Liver (tissue), 9 donors: Measurements from ENCODE around the gene MAP6. TPM values are rescaled to one million over a fixed set of nuclear protein-coding genes. Genes with fewer than 3 reads are reported as not detected.

Experiments
- DNase-seq: peaks from one replicate; pipeline ENCODE4 v3.0.0-alpha.2; 2017; ENCODE audit warnings: low spot score
- H3K27ac ChIP-seq, 2 donors: one replicate each; pipeline ENCODE4 v1.7.0; 2013; ENCODE audit warnings: inconsistent platforms in 2 of 2, low read length in 2 of 2, control low read depth in 1 of 2, low read depth in 1 of 2, mild to moderate bottlenecking in 1 of 2
- H3K27me3 ChIP-seq, 4 donors: one replicate each; pipeline versions ENCODE4 v1.6.1 to v1.7.0; 2013; ENCODE audit warnings: low read length in 3 of 4, inconsistent platforms in 1 of 4, mild to moderate bottlenecking in 1 of 4, moderate library complexity in 1 of 4; ENCODE audit not compliant: control insufficient read depth in 4 of 4, insufficient read depth in 4 of 4
- H3K36me3 ChIP-seq, 4 donors: one replicate each; pipeline versions ENCODE4 v1.6.1 to v1.7.0; 2013; ENCODE audit warnings: low read length in 3 of 4, mild to moderate bottlenecking in 3 of 4, low read depth in 1 of 4, moderate library complexity in 1 of 4; ENCODE audit not compliant: control insufficient read depth in 4 of 4, insufficient read depth in 3 of 4
- H3K4me1 ChIP-seq, 4 donors: one replicate each; pipeline versions ENCODE4 v1.6.1 to v1.7.0; 2013; ENCODE audit warnings: low read length in 3 of 4, mild to moderate bottlenecking in 3 of 4, moderate library complexity in 1 of 4; ENCODE audit not compliant: control insufficient read depth in 4 of 4, insufficient read depth in 4 of 4
- H3K4me3 ChIP-seq, 3 donors: one replicate each; pipeline versions ENCODE4 v1.6.1 to v1.7.0; 2013; ENCODE audit warnings: low read length in 3 of 3, control low read depth in 1 of 3, low read depth in 1 of 3, mild to moderate bottlenecking in 1 of 3
- H3K9ac ChIP-seq, 2 donors: one replicate each; pipeline ENCODE4 v1.7.0; 2013; ENCODE audit warnings: low read length in 2 of 2, mild to moderate bottlenecking in 2 of 2, moderate library complexity in 2 of 2, control low read depth in 1 of 2, low read depth in 1 of 2
- H3K9me3 ChIP-seq, 4 donors: one replicate each; pipeline versions ENCODE4 v1.6.1 to v1.7.0; 2013; ENCODE audit warnings: low read length in 3 of 4; ENCODE audit not compliant: control insufficient read depth in 4 of 4
- ATF3 ChIP-seq: IDR thresholded peaks from 2 replicates; pipeline ENCODE4 v1.6.1; 2016; ENCODE audit warnings: antibody characterized with exemption
- CTCF ChIP-seq: fragments of 150-350 bp; IDR thresholded peaks from 2 replicates; pipeline ENCODE4 v1.5.1; 2017; ENCODE audit warnings: improper control_type of control experiment, low read depth, low read length; ENCODE audit not compliant: missing input control
- EGR1 ChIP-seq, 2 donors: IDR thresholded peaks; 2 replicates each; pipeline ENCODE4 v1.6.1; 2016 to 2018; ENCODE audit warnings: antibody characterized with exemption in 2 of 2, low read depth in 2 of 2
- FOXA1 ChIP-seq: IDR thresholded peaks from 2 replicates; pipeline ENCODE4 v1.6.1; 2016; ENCODE audit warnings: antibody characterized with exemption
- FOXA2 ChIP-seq: IDR thresholded peaks from 2 replicates; pipeline ENCODE4 v1.6.1; 2016; ENCODE audit warnings: antibody characterized with exemption
- GABPA ChIP-seq, 2 donors: IDR thresholded peaks in 1 of 2; conservative IDR thresholded peaks in 1 of 2; 2 replicates each; pipeline ENCODE4 v1.6.1; 2016; ENCODE audit warnings: antibody characterized with exemption in 2 of 2, mild to moderate bottlenecking in 1 of 2, moderate library complexity in 1 of 2
- HNF4A ChIP-seq, 2 donors: conservative IDR thresholded peaks; 2 replicates each; pipeline ENCODE4 v1.6.1; 2016; ENCODE audit warnings: antibody characterized with exemption in 2 of 2, mild to moderate bottlenecking in 2 of 2
- HNF4G ChIP-seq: IDR thresholded peaks from 2 replicates; pipeline ENCODE4 v1.6.1; 2016; ENCODE audit warnings: antibody characterized with exemption
- JUND ChIP-seq, 2 donors: IDR thresholded peaks; 2 replicates each; pipeline ENCODE4 v1.6.1; 2016; ENCODE audit warnings: antibody characterized with exemption in 2 of 2
- REST ChIP-seq: IDR thresholded peaks from 2 replicates; pipeline ENCODE4 v1.6.1; 2016; ENCODE audit warnings: antibody characterized with exemption, mild to moderate bottlenecking
- RXRA ChIP-seq, 2 donors: IDR thresholded peaks; 2 replicates each; pipeline ENCODE4 v1.6.1; 2017 to 2018; ENCODE audit warnings: antibody characterized with exemption in 2 of 2, mild to moderate bottlenecking in 1 of 2
- SP1 ChIP-seq: IDR thresholded peaks from 2 replicates; pipeline ENCODE4 v1.6.1; 2018; ENCODE audit warnings: antibody characterized with exemption, mild to moderate bottlenecking
- TAF1 ChIP-seq: conservative IDR thresholded peaks from 2 replicates; pipeline ENCODE4 v1.6.1; 2016; ENCODE audit warnings: antibody characterized with exemption, mild to moderate bottlenecking
- ZBTB33 ChIP-seq: IDR thresholded peaks from 2 replicates; pipeline ENCODE4 v1.6.1; 2016; ENCODE audit warnings: antibody characterized with exemption
- WGBS: extraction: QIAGEN DNeasy Blood & Tissue Kit; methylation state at CpG from one replicate; pipeline ENCODE4 v1.1.7; 2013; 5-methylcytosine and 5-hydroxymethylcytosine counted together
- polyA plus RNA-seq, 2 donors: library from polyadenylated mRNA; stranded (reverse) in 1 of 2; unstranded in 1 of 2; fragments of 200-250 nt in 1 of 2; fragments of >200 nt in 1 of 2; fragmentation: Nextera tagmentation in 1 of 2; extraction: Ambion mirVana in 1 of 2; gene quantifications; one replicate each; pipeline versions ENCODE4 v1.2.1 to v1.2.3, GENCODE V29; 2013 to 2015
- total RNA-seq, 2 donors: library from RNA; depleted of rRNA; stranded (reverse); fragments of >200 nt; gene quantifications; one replicate each; pipeline ENCODE4 v1.2.3, GENCODE V29; 2014
- donor health status: healthy.
- donor health status: healthy.
- donor health status: healthy.
- donor health status: healthy.
- donor health status: healthy.

The MAP6 gene
- total and polyA plus RNA-seq, 4 donors = 0.22 to 0.36 (median 0.24) TPM

- TF ChIP-seq SP1 = no peak
- no peak for TF ChIP-seq TAF1
- TF ChIP-seq ATF3 = no peak
- TF ChIP-seq GABPA (IDR thresholded peaks at IDR 0.05 in 1 of 2, conservative IDR thresholded peaks at IDR 0.05 in 1 of 2) = no peak
- no peak for TF ChIP-seq REST
- WGBS = 98% methylated on average over 1 of the region's 1 CpG
- H3K9ac ChIP-seq = no peak overlapping the region
- no peak overlapping the region for H3K4me3 ChIP-seq
- H3K27ac ChIP-seq = no peak overlapping the region
- H3K4me1 ChIP-seq = no peaks in the 10 kb centered on the region
- no peaks in the 10 kb centered on the region for H3K9me3 ChIP-seq
- no peaks in the 10 kb centered on the region for H3K27me3 ChIP-seq
- no peaks in the 10 kb centered on the region for H3K36me3 ChIP-seq
- DNase-seq = no peak
Measured at GRCh38 chr11:75653532-75653931, 15.3 kb downstream of the MAP6 start.

- no peak overlapping the region for H3K4me3 ChIP-seq
- WGBS = 92% methylated on average over 6 of the region's 6 CpGs
- no peaks in the 10 kb centered on the region for H3K4me1 ChIP-seq
- TF ChIP-seq FOXA2 (no peak), HNF4G (no peak), ZBTB33 (no peak), FOXA1 (no peak), RXRA (IDR thresholded peaks at IDR 0.05) (no peak), HNF4A (conservative IDR thresholded peaks at IDR 0.05) (no peak), JUND (IDR thresholded peaks at IDR 0.05) (no peak)
- H3K27ac ChIP-seq = no peak overlapping the region
- no peaks in the 10 kb centered on the region for H3K27me3 ChIP-seq
- no peaks in the 10 kb centered on the region for H3K36me3 ChIP-seq
- H3K9me3 ChIP-seq = no peaks in the 10 kb centered on the region
- no peak overlapping the region for H3K9ac ChIP-seq
- DNase-seq = no peak
Measured at GRCh38 chr11:75652936-75653335, 15.9 kb downstream of the MAP6 start.

GRCh38 chr11:75651218-75651617 lies 17.6 kb downstream of the MAP6 start:
- no peaks in the 10 kb centered on the region for H3K36me3 ChIP-seq
- H3K9ac ChIP-seq = no peak overlapping the region
- WGBS = 84% methylated on average over 4 of the region's 4 CpGs
- DNase-seq = no peak
- no peaks in the 10 kb centered on the region for H3K4me1 ChIP-seq
- TF ChIP-seq CTCF = no peak
- TF ChIP-seq EGR1 (IDR thresholded peaks at IDR 0.05; ENCODE audit: low read depth in 2 of 2) = no peak
- no peak for TF ChIP-seq TAF1
- TF ChIP-seq GABPA (IDR thresholded peaks at IDR 0.05 in 1 of 2, conservative IDR thresholded peaks at IDR 0.05 in 1 of 2) = no peak
- no peak overlapping the region for H3K27ac ChIP-seq
- H3K9me3 ChIP-seq = no peaks in the 10 kb centered on the region
- H3K27me3 ChIP-seq = no peaks in the 10 kb centered on the region
- H3K4me3 ChIP-seq = no peak overlapping the region
